Liver (tissue), 9 donors: ENCODE measurements around the gene WWOX. TPM values are rescaled to one million over a fixed set of nuclear protein-coding genes. Genes with fewer than 3 reads are reported as not detected.

Experiments used
- DNase-seq: peaks from one replicate; pipeline ENCODE4 v3.0.0-alpha.2; 2017; ENCODE audit warnings: low spot score
- H3K27ac ChIP-seq, 2 donors: one replicate each; pipeline ENCODE4 v1.7.0; 2013; ENCODE audit warnings: inconsistent platforms in 2 of 2, low read length in 2 of 2, control low read depth in 1 of 2, low read depth in 1 of 2, mild to moderate bottlenecking in 1 of 2
- H3K27me3 ChIP-seq, 4 donors: one replicate each; pipeline versions ENCODE4 v1.6.1 to v1.7.0; 2013; ENCODE audit warnings: low read length in 3 of 4, inconsistent platforms in 1 of 4, mild to moderate bottlenecking in 1 of 4, moderate library complexity in 1 of 4; ENCODE audit not compliant: control insufficient read depth in 4 of 4, insufficient read depth in 4 of 4
- H3K36me3 ChIP-seq, 4 donors: one replicate each; pipeline versions ENCODE4 v1.6.1 to v1.7.0; 2013; ENCODE audit warnings: low read length in 3 of 4, mild to moderate bottlenecking in 3 of 4, low read depth in 1 of 4, moderate library complexity in 1 of 4; ENCODE audit not compliant: control insufficient read depth in 4 of 4, insufficient read depth in 3 of 4
- H3K4me1 ChIP-seq, 4 donors: one replicate each; pipeline versions ENCODE4 v1.6.1 to v1.7.0; 2013; ENCODE audit warnings: low read length in 3 of 4, mild to moderate bottlenecking in 3 of 4, moderate library complexity in 1 of 4; ENCODE audit not compliant: control insufficient read depth in 4 of 4, insufficient read depth in 4 of 4
- H3K4me3 ChIP-seq, 3 donors: one replicate each; pipeline versions ENCODE4 v1.6.1 to v1.7.0; 2013; ENCODE audit warnings: low read length in 3 of 3, control low read depth in 1 of 3, low read depth in 1 of 3, mild to moderate bottlenecking in 1 of 3
- H3K9ac ChIP-seq, 2 donors: one replicate each; pipeline ENCODE4 v1.7.0; 2013; ENCODE audit warnings: low read length in 2 of 2, mild to moderate bottlenecking in 2 of 2, moderate library complexity in 2 of 2, control low read depth in 1 of 2, low read depth in 1 of 2
- H3K9me3 ChIP-seq, 4 donors: one replicate each; pipeline versions ENCODE4 v1.6.1 to v1.7.0; 2013; ENCODE audit warnings: low read length in 3 of 4; ENCODE audit not compliant: control insufficient read depth in 4 of 4
- ATF3 ChIP-seq: IDR thresholded peaks from 2 replicates; pipeline ENCODE4 v1.6.1; 2016; ENCODE audit warnings: antibody characterized with exemption
- CTCF ChIP-seq: fragments of 150-350 bp; IDR thresholded peaks from 2 replicates; pipeline ENCODE4 v1.5.1; 2017; ENCODE audit warnings: improper control_type of control experiment, low read depth, low read length; ENCODE audit not compliant: missing input control
- EGR1 ChIP-seq, 2 donors: IDR thresholded peaks; 2 replicates each; pipeline ENCODE4 v1.6.1; 2016 to 2018; ENCODE audit warnings: antibody characterized with exemption in 2 of 2, low read depth in 2 of 2
- FOXA1 ChIP-seq: IDR thresholded peaks from 2 replicates; pipeline ENCODE4 v1.6.1; 2016; ENCODE audit warnings: antibody characterized with exemption
- FOXA2 ChIP-seq: IDR thresholded peaks from 2 replicates; pipeline ENCODE4 v1.6.1; 2016; ENCODE audit warnings: antibody characterized with exemption
- GABPA ChIP-seq, 2 donors: IDR thresholded peaks in 1 of 2; conservative IDR thresholded peaks in 1 of 2; 2 replicates each; pipeline ENCODE4 v1.6.1; 2016; ENCODE audit warnings: antibody characterized with exemption in 2 of 2, mild to moderate bottlenecking in 1 of 2, moderate library complexity in 1 of 2
- HNF4A ChIP-seq, 2 donors: conservative IDR thresholded peaks; 2 replicates each; pipeline ENCODE4 v1.6.1; 2016; ENCODE audit warnings: antibody characterized with exemption in 2 of 2, mild to moderate bottlenecking in 2 of 2
- HNF4G ChIP-seq: IDR thresholded peaks from 2 replicates; pipeline ENCODE4 v1.6.1; 2016; ENCODE audit warnings: antibody characterized with exemption
- JUND ChIP-seq, 2 donors: IDR thresholded peaks; 2 replicates each; pipeline ENCODE4 v1.6.1; 2016; ENCODE audit warnings: antibody characterized with exemption in 2 of 2
- MAX ChIP-seq: IDR thresholded peaks from 2 replicates; pipeline ENCODE4 v1.6.1; 2016; ENCODE audit warnings: antibody characterized with exemption
- RAD21 ChIP-seq, 2 donors: IDR thresholded peaks; 2 replicates each; pipeline ENCODE4 v1.6.1; 2016; ENCODE audit warnings: antibody characterized with exemption in 2 of 2, mild to moderate bottlenecking in 2 of 2
- REST ChIP-seq: IDR thresholded peaks from 2 replicates; pipeline ENCODE4 v1.6.1; 2016; ENCODE audit warnings: antibody characterized with exemption, mild to moderate bottlenecking
- RXRA ChIP-seq, 2 donors: IDR thresholded peaks; 2 replicates each; pipeline ENCODE4 v1.6.1; 2017 to 2018; ENCODE audit warnings: antibody characterized with exemption in 2 of 2, mild to moderate bottlenecking in 1 of 2
- SP1 ChIP-seq: IDR thresholded peaks from 2 replicates; pipeline ENCODE4 v1.6.1; 2018; ENCODE audit warnings: antibody characterized with exemption, mild to moderate bottlenecking
- TAF1 ChIP-seq: conservative IDR thresholded peaks from 2 replicates; pipeline ENCODE4 v1.6.1; 2016; ENCODE audit warnings: antibody characterized with exemption, mild to moderate bottlenecking
- YY1 ChIP-seq: IDR thresholded peaks from 2 replicates; pipeline ENCODE4 v1.6.1; 2016; ENCODE audit warnings: antibody characterized with exemption, mild to moderate bottlenecking
- ZBTB33 ChIP-seq: IDR thresholded peaks from 2 replicates; pipeline ENCODE4 v1.6.1; 2016; ENCODE audit warnings: antibody characterized with exemption
- WGBS: extraction: QIAGEN DNeasy Blood & Tissue Kit; methylation state at CpG from one replicate; pipeline ENCODE4 v1.1.7; 2013; 5-methylcytosine and 5-hydroxymethylcytosine counted together
- polyA plus RNA-seq, 2 donors: library from polyadenylated mRNA; stranded (reverse) in 1 of 2; unstranded in 1 of 2; fragments of 200-250 nt in 1 of 2; fragments of >200 nt in 1 of 2; fragmentation: Nextera tagmentation in 1 of 2; extraction: Ambion mirVana in 1 of 2; gene quantifications; one replicate each; pipeline versions ENCODE4 v1.2.1 to v1.2.3, GENCODE V29; 2013 to 2015
- total RNA-seq, 2 donors: library from RNA; depleted of rRNA; stranded (reverse); fragments of >200 nt; gene quantifications; one replicate each; pipeline ENCODE4 v1.2.3, GENCODE V29; 2014
- donor health status: healthy.
- donor health status: healthy.
- donor health status: healthy.
- donor health status: healthy.
- donor health status: healthy.

The WWOX gene
- total and polyA plus RNA-seq, 4 donors: 9.8 to 46.0 (median 15.3) TPM

GRCh38 chr16:79184464-79185030 lies 1085.1 kb downstream of the WWOX start:
- Histone ChIP-seq H3K4me3 (no peak overlapping the region), H3K9ac (no peak overlapping the region), H3K27ac (no peak overlapping the region), H3K9me3 (no peaks in the 10 kb centered on the region), H3K27me3 (no peaks in the 10 kb centered on the region), H3K36me3 (no peaks in the 10 kb centered on the region), H3K4me1 (no peaks in the 10 kb centered on the region)
- 85% methylated on average over 2 of the region's 2 CpGs for WGBS
- TF ChIP-seq MAX: no peak
- no peak for TF ChIP-seq EGR1 (IDR thresholded peaks at IDR 0.05; ENCODE audit: low read depth in 2 of 2)
- no peak for TF ChIP-seq CTCF
- TF ChIP-seq ATF3: no peak
- TF ChIP-seq FOXA2: no peak
- TF ChIP-seq YY1: no peak
- TF ChIP-seq FOXA1: no peak
- TF ChIP-seq ZBTB33: no peak
- no peak for TF ChIP-seq TAF1
- TF ChIP-seq SP1: no peak
- TF ChIP-seq RXRA (IDR thresholded peaks at IDR 0.05): no peak
- TF ChIP-seq HNF4G: no peak
- no peak for TF ChIP-seq JUND (IDR thresholded peaks at IDR 0.05)
- TF ChIP-seq HNF4A (conservative IDR thresholded peaks at IDR 0.05): no peak
- TF ChIP-seq RAD21 (IDR thresholded peaks at IDR 0.05): no peak
- no peak for DNase-seq

- Histone ChIP-seq H3K4me1 (peaks cover 0 to 3% (median 0%) of the 10 kb centered on the region in 4 donors), H3K27ac (no peak overlapping the region), H3K9ac (no peak overlapping the region), H3K9me3 (no peaks in the 10 kb centered on the region), H3K27me3 (no peaks in the 10 kb centered on the region), H3K36me3 (no peaks in the 10 kb centered on the region), H3K4me3 (no peak overlapping the region)
- no peak for TF ChIP-seq REST
- no peak for TF ChIP-seq JUND (IDR thresholded peaks at IDR 0.05)
- no peak for TF ChIP-seq MAX
- no peak for TF ChIP-seq GABPA (IDR thresholded peaks at IDR 0.05 in 1 of 2, conservative IDR thresholded peaks at IDR 0.05 in 1 of 2)
- TF ChIP-seq FOXA2: no peak
- TF ChIP-seq ATF3: no peak
- TF ChIP-seq RXRA (IDR thresholded peaks at IDR 0.05): no peak
- TF ChIP-seq YY1: no peak
- TF ChIP-seq TAF1: no peak
- DNase-seq: no peak
- 91% methylated on average over 4 of the region's 4 CpGs for WGBS
These were observed 1086.3 kb downstream of the WWOX start for GRCh38 chr16:79185711-79186110.
